HG03460 (cell line): ENCODE data around the gene CDK6.
A peak's percentile ranks its signal among the peaks of the same experiment; 100 is the strongest.

Source experiments
- ATAC-seq: cut with Tn5 transposase; IDR thresholded peaks from one replicate; pipeline ENCODE4 v1.9.1; 2021; ENCODE audit not compliant: unreplicated experiment

CDK6 gene

GRCh38 chr7:92827464-92828120, 8.8 kb downstream of the CDK6 start:
- no peak for ATAC-seq

- no peak for ATAC-seq
Measured at GRCh38 chr7:92826258-92826938, 10.0 kb downstream of the CDK6 start.

GRCh38 chr7:92824901-92825480, 11.4 kb downstream of the CDK6 start:
- ATAC-seq = no peak

GRCh38 chr7:92824450-92824849, 11.9 kb downstream of the CDK6 start:
- ATAC-seq = no peak

- ATAC-seq = no peak
Measured at GRCh38 chr7:92823042-92823441, 13.3 kb downstream of the CDK6 start.

- no peak for ATAC-seq
Measured at GRCh38 chr7:92820191-92820590, 16.2 kb downstream of the CDK6 start.

GRCh38 chr7:92817398-92817797, 19.0 kb downstream of the CDK6 start:
- ATAC-seq = no peak

- ATAC-seq = peak; percentile 36
Measured at GRCh38 chr7:92815412-92815811, 21.0 kb downstream of the CDK6 start.

- ATAC-seq = peak; percentile 47
Measured at GRCh38 chr7:92813390-92814024, 22.9 kb downstream of the CDK6 start.

- no peak for ATAC-seq
Measured at GRCh38 chr7:92811158-92811557, 25.2 kb downstream of the CDK6 start.

- ATAC-seq = peak; percentile 77
Measured at GRCh38 chr7:92809760-92810573, 26.4 kb downstream of the CDK6 start.

- ATAC-seq = peak; percentile 21
Measured at GRCh38 chr7:92809397-92809759, 27.0 kb downstream of the CDK6 start.

GRCh38 chr7:92808635-92809034, 27.7 kb downstream of the CDK6 start:
- no peak for ATAC-seq

- no peak for ATAC-seq
Measured at GRCh38 chr7:92808006-92808405, 28.4 kb downstream of the CDK6 start.

GRCh38 chr7:92806496-92806895, 29.9 kb downstream of the CDK6 start:
- no peak for ATAC-seq

GRCh38 chr7:92802406-92802805, 34.0 kb downstream of the CDK6 start:
- no peak for ATAC-seq

GRCh38 chr7:92799446-92800211, 36.7 kb downstream of the CDK6 start:
- peak; percentile 53 for ATAC-seq

- no peak for ATAC-seq
Measured at GRCh38 chr7:92798517-92799249, 37.7 kb downstream of the CDK6 start.

GRCh38 chr7:92797693-92798092, 38.7 kb downstream of the CDK6 start:
- no peak for ATAC-seq

GRCh38 chr7:92797284-92797683, 39.1 kb downstream of the CDK6 start:
- ATAC-seq = no peak
